Nephron (organoid): ENCODE data around the gene TMEM167B.
"Not testable (repeated sequence)": the region's sequence is repeated elsewhere in the genome, so short reads cannot be mapped to it uniquely, and the experiment has no call there.

Source experiments
- H3K27ac Mint-ChIP-seq, 3 experiments: 2 replicates each; pipeline ENCODE4 v1.8.0; 2020; ENCODE audit warnings: mixed read lengths in 3 of 3, mild to moderate bottlenecking in 2 of 3, moderate library complexity in 1 of 3
- H3K27me3 Mint-ChIP-seq: 2 replicates; pipeline ENCODE4 v1.8.0; 2021; ENCODE audit warnings: low read depth, mild to moderate bottlenecking, moderate library complexity, mixed read lengths
- H3K36me3 Mint-ChIP-seq: 2 replicates; pipeline ENCODE4 v1.8.0; 2020; ENCODE audit warnings: low read depth, mixed read lengths
- H3K4me1 Mint-ChIP-seq: 2 replicates; pipeline ENCODE4 v1.8.0; 2020; ENCODE audit warnings: mixed read lengths
- H3K4me3 Mint-ChIP-seq, 3 experiments: 2 replicates each; pipeline ENCODE4 v1.8.0; 2020; ENCODE audit warnings: mild to moderate bottlenecking in 3 of 3, mixed read lengths in 3 of 3, moderate library complexity in 2 of 3
- H3K9me3 Mint-ChIP-seq: 2 replicates; pipeline ENCODE4 v1.8.0; 2020; ENCODE audit warnings: mixed read lengths
- CTCF ChIP-seq, 3 experiments: fragments of 200-600 bp; sonication (generic); IDR thresholded peaks; one replicate each; pipeline ENCODE4 v1.5.0; 2021; ENCODE audit warnings: antibody characterized with exemption in 3 of 3; ENCODE audit not compliant: unreplicated experiment in 3 of 3

TMEM167B gene

GRCh38 chr1:109047339-109047738 lies 43.2 kb upstream of the TMEM167B start:
- Mint-ChIP-seq H3K4me1 (no peaks in the 10 kb centered on the region), H3K9me3 (no peaks in the 10 kb centered on the region), H3K36me3 (no peaks in the 10 kb centered on the region), H3K27me3 (peaks cover 11% of the 10 kb centered on the region), H3K27ac (no peak overlapping the region), H3K4me3 (no peak overlapping the region)
- no peak for TF ChIP-seq CTCF (IDR thresholded peaks at IDR 0.05; ENCODE audit: unreplicated experiment in 3 of 3)

- Mint-ChIP-seq H3K4me1 (no peaks in the 10 kb centered on the region), H3K9me3 (no peaks in the 10 kb centered on the region), H3K4me3 (no peak overlapping the region), H3K36me3 (no peaks in the 10 kb centered on the region), H3K27ac (no peak overlapping the region), H3K27me3 (peaks cover 11% of the 10 kb centered on the region)
- TF ChIP-seq CTCF (IDR thresholded peaks at IDR 0.05; ENCODE audit: unreplicated experiment in 3 of 3): no peak
These were observed 42.2 kb upstream of the TMEM167B start for GRCh38 chr1:109048335-109048734.

- no peaks in the 10 kb centered on the region for H3K9me3 Mint-ChIP-seq
- H3K27me3 Mint-ChIP-seq: peaks cover 11% of the 10 kb centered on the region
- no peak for TF ChIP-seq CTCF (IDR thresholded peaks at IDR 0.05; ENCODE audit: unreplicated experiment in 3 of 3)
- H3K4me1 Mint-ChIP-seq: no peaks in the 10 kb centered on the region
- H3K27ac Mint-ChIP-seq: peak overlapping the region; percentile 16 to 82 (median 72)
- no peaks in the 10 kb centered on the region for H3K36me3 Mint-ChIP-seq
- H3K4me3 Mint-ChIP-seq: no peak overlapping the region
These were observed 40.2 kb upstream of the TMEM167B start for GRCh38 chr1:109050228-109050995.

- not testable (repeated sequence) for H3K9me3 Mint-ChIP-seq, H3K36me3 Mint-ChIP-seq, H3K4me3 Mint-ChIP-seq, H3K27ac Mint-ChIP-seq, H3K27me3 Mint-ChIP-seq, H3K4me1 Mint-ChIP-seq
These were observed 38.4 kb upstream of the TMEM167B start for GRCh38 chr1:109052145-109052544.

- H3K4me1 Mint-ChIP-seq: no peaks in the 10 kb centered on the region
- H3K4me3 Mint-ChIP-seq: no peak overlapping the region
- H3K9me3 Mint-ChIP-seq: no peaks in the 10 kb centered on the region
- TF ChIP-seq CTCF (IDR thresholded peaks at IDR 0.05; ENCODE audit: unreplicated experiment in 3 of 3): no peak
- no peak overlapping the region for H3K27ac Mint-ChIP-seq
- no peaks in the 10 kb centered on the region for H3K27me3 Mint-ChIP-seq
- no peaks in the 10 kb centered on the region for H3K36me3 Mint-ChIP-seq
These were observed 34.5 kb upstream of the TMEM167B start for GRCh38 chr1:109056064-109056463.

GRCh38 chr1:109059026-109059425 lies 31.5 kb upstream of the TMEM167B start:
- Mint-ChIP-seq H3K9me3 (no peaks in the 10 kb centered on the region), H3K4me3 (no peak overlapping the region), H3K4me1 (no peaks in the 10 kb centered on the region), H3K27me3 (no peaks in the 10 kb centered on the region), H3K36me3 (no peaks in the 10 kb centered on the region), H3K27ac (no peak overlapping the region)
- TF ChIP-seq CTCF (IDR thresholded peaks at IDR 0.05; ENCODE audit: unreplicated experiment in 3 of 3): no peak
